Ecto neural progenitor cell (in vitro differentiated cells): ENCODE results near the gene VSX2.

Source experiments
- DNase-seq: peaks from one replicate; pipeline ENCODE4 v3.0.0-alpha.2; 2018; ENCODE audit warnings: low spot score

The VSX2 gene

GRCh38 chr14:74238974-74239847 is at the start of gene VSX2:
Gene VSX2, plus strand, starts transcription at chr14:74239449. Its CDS starts 113 bp downstream, at chr14:74239562.
- DNase-seq: peak; percentile 70

- no peak for DNase-seq
Observed at GRCh38 chr14:74190927-74191575, 48.2 kb upstream of the VSX2 start.

- DNase-seq: no peak
Observed at GRCh38 chr14:74194506-74195274, 44.6 kb upstream of the VSX2 start.

DNA sequence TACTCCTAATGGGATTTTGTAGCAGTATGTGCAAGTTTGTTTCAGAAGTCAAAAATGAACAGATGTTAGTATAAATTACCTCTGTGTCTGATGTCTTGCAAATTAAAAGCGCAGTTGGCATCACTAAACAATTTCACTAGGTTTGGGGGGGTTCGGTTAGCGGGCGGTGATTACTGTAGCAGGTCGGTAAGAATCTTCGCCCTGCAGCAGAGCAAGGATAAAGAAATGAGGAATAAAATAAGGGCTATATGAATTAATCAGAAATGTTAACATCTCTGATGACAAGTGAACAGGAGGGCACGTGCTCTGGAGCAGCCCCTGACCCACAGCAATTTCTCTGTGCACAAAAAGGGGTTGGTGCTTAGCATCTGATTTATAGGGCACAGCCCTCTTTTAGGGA is 43.6 kb upstream of the VSX2 start:
- no peak for DNase-seq

- no peak for DNase-seq
Observed at GRCh38 chr14:74198441-74199234, 40.6 kb upstream of the VSX2 start.

GRCh38 chr14:74202113-74202512 is 37.1 kb upstream of the VSX2 start:
- DNase-seq: no peak

DNA sequence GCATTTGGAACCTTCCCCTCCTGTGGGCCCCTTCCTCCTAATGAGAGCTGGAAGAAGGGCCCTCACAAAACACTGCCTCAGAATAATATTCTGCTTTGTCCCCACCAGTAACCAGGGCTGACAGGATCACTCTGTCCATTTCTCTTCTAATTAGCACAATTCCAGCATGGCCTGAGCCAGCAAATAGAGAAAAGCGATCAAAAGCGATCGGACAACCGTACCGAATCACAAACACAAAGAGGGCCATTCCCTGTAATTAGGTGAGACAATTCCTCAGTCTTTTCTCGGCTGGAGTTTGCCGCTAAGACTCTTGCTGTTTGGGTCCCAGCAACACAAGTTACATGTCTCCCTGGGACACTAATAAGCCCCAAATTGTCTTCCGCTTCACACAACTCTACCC is 35.6 kb upstream of the VSX2 start:
- DNase-seq: no peak

- DNase-seq: no peak
Observed at GRCh38 chr14:74204491-74204890, 34.8 kb upstream of the VSX2 start.

DNA sequence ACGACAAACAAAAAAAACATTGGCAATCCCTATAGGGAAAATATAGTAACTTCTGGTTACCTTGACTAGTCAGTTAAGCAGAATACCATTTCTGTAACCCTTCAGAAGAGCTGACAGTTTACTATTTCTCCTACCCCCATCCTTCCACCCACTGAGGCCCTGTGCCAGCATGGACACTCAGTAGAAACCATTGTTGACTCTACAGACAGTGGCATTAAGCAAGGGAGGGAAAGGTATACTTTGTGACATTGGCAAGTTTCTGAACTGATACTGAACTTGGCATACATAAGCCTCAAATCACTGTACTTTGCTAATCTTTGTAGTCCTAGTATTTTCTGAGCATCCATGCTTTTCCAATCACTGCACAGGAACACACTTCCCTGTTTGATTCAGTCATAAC is 33.4 kb upstream of the VSX2 start:
- DNase-seq: no peak

- no peak for DNase-seq
Observed at GRCh38 chr14:74207943-74208342, 31.3 kb upstream of the VSX2 start.

DNA sequence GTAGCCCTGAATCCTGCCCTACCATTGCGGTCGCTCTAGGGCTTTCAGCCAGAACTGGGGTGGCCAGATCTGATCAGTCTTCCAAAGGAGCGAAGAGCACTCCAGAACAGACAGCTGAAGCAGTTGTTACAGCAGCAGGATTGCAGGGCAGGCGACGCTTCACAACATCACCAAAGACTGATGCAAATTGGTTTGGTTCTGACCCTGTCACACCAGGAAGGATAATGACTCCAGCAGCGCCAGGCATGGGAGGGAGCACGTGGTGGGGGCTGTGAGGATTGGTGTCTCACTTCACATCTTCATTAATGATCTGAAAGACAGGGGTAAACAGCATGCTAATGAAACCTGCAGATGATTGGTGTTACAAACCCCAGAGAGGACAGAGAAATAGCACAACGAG is 30.6 kb upstream of the VSX2 start:
- DNase-seq: no peak

GRCh38 chr14:74211945-74212580 is 27.2 kb upstream of the VSX2 start:
- DNase-seq: no peak

GRCh38 chr14:74213907-74214803 is 25.1 kb upstream of the VSX2 start:
- DNase-seq: peak; percentile 39

DNA sequence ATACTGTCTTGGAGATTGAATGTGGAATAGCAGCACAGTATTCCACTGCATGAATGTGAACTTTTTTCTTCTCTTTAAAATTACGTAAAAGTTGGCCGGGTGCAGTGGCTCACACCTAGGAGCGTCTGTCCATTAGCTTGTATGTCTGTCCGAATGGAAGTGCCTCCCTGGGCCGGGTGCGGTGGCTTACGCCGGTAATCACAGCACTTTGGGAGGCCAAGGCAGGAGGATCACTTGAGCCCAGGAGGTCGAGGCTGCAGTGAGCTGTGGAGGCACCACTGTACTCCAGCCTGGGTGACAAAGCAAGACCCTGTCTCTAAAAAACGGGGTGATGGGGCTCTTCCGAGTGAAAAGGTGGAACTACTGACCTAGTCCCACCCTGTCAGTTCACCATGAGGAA is 22.6 kb upstream of the VSX2 start:
- peak; percentile 41 for DNase-seq

DNA sequence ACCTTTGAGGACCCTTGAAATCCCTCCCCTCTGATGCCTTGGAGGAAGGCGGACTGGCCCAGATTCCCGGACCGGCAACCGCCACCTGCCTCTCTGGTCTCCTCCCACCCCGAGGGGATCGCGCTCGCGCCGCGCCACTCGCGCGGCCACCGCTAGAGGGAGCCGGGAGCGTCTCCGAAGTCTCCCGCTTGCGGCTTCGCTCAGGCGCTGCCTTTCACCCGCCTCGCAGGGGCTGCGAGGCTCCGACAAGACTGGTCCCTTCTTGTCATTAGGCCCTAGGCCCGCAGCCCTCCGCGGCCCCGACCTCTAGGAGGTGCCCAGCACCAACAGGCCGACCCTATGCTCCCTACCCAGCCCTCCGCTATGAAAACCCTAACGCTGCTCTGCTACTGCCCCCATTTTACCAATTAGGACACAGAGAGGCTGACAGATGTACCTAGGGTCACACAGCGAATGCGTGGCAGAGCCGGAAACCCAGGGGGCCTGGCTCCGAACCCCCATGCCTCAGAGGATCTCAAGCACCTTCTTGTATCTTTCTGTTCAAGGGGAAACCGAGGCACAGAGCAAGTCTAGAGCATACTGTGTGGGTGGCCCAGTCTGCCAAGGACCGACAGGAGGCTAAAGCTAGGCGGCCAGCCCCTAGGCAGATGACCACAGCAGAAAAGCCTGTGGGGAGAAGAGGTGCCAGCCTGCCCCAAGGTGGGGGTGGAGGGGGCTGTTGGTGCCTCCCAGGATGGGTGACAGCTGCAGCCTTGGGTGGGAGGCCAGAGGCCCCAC is 21.4 kb upstream of the VSX2 start:
- DNase-seq: peak; percentile 91

- peak; percentile 36 for DNase-seq
Observed at GRCh38 chr14:74218462-74218861, 20.8 kb upstream of the VSX2 start.

- DNase-seq: peak; percentile 29
Observed at GRCh38 chr14:74219277-74220205, 19.7 kb upstream of the VSX2 start.

DNA sequence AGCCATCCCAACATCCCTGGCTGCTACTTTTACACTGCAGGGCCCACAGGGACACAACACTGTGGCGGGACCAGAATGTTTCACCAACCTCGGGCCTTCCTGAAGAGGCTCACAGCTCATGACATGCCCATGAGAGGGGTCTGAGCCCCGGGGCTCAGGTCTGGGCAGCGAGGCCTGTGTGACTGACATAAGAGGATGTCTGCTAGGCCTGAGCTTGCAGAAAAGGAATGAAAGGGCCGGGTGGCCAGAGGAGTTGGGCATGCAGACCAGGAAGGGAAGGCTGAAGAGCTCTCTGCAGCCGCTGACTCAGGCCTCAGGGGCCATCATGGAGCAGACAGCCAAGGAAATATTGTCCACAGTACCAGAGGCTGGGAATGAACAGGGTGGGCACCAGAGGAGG is 18.3 kb upstream of the VSX2 start:
- peak; percentile 47 for DNase-seq
